Activated naive CD4-positive, alpha-beta T cell treated with anti-CD3 and anti-CD28 coated beads, Interleukin-2, amount 10 ng/mL, durations not matched to agents 7 days and 5 days (primary cell): Measurements from ENCODE around the gene TFCP2.

Experiments used
- CTCF ChIA-PET: fragments of 350-600 bp; sonication (Branson Sonifier 250); formaldehyde crosslinking; loops from one replicate; lab custom pipeline; 2021; ENCODE audit warnings: antibody characterized with exemption; lab: Charles Lee
- DNase-seq: peaks from one replicate; pipeline ENCODE4 v3.0.0-alpha.2; 2020
- H3K27ac Mint-ChIP-seq: one replicate; pipeline ENCODE4 v1.8.0; 2021; ENCODE audit warnings: mild to moderate bottlenecking, moderate library complexity, mixed read lengths
- H3K27me3 Mint-ChIP-seq: one replicate; pipeline ENCODE4 v1.8.0; 2021; ENCODE audit warnings: mild to moderate bottlenecking, mixed read lengths
- H3K36me3 Mint-ChIP-seq: one replicate; pipeline ENCODE4 v1.8.0; 2021; ENCODE audit warnings: mixed read lengths
- H3K4me1 Mint-ChIP-seq: one replicate; pipeline ENCODE4 v1.8.0; 2021; ENCODE audit warnings: mixed read lengths
- H3K4me3 Mint-ChIP-seq: one replicate; pipeline ENCODE4 v1.8.0; 2021; ENCODE audit warnings: mild to moderate bottlenecking, moderate library complexity, mixed read lengths
- H3K9me3 Mint-ChIP-seq: one replicate; pipeline ENCODE4 v1.8.0; 2021; ENCODE audit warnings: mixed read lengths

The TFCP2 gene

GRCh38 chr12:51071663-51072062, 101.3 kb downstream of the TFCP2 start:
- no peak overlapping the region for H3K27ac Mint-ChIP-seq
- no peaks in the 10 kb centered on the region for H3K27me3 Mint-ChIP-seq
- no peaks in the 10 kb centered on the region for H3K9me3 Mint-ChIP-seq
- peaks cover 13% of the 10 kb centered on the region for H3K4me1 Mint-ChIP-seq
- no peak overlapping the region for H3K4me3 Mint-ChIP-seq
- CTCF ChIA-PET, result no interaction called here
- no peak for DNase-seq
- peaks cover 17% of the 10 kb centered on the region for H3K36me3 Mint-ChIP-seq

- Mint-ChIP-seq H3K4me1 (no peaks in the 10 kb centered on the region), H3K36me3 (peaks cover 21% of the 10 kb centered on the region), H3K27ac (no peak overlapping the region), H3K4me3 (no peak overlapping the region), H3K9me3 (no peaks in the 10 kb centered on the region), H3K27me3 (no peaks in the 10 kb centered on the region)
- CTCF ChIA-PET, result no interaction called here
- DNase-seq, result no peak
Measured at GRCh38 chr12:51070004-51070403, 102.9 kb downstream of the TFCP2 start.

GRCh38 chr12:51067771-51068170, 105.2 kb downstream of the TFCP2 start:
- no peaks in the 10 kb centered on the region for H3K27me3 Mint-ChIP-seq
- no peak for DNase-seq
- H3K4me3 Mint-ChIP-seq, result no peak overlapping the region
- no peaks in the 10 kb centered on the region for H3K9me3 Mint-ChIP-seq
- H3K36me3 Mint-ChIP-seq, result peaks cover 20% of the 10 kb centered on the region
- H3K27ac Mint-ChIP-seq, result no peak overlapping the region
- CTCF ChIA-PET, result no interaction called here
- H3K4me1 Mint-ChIP-seq, result no peaks in the 10 kb centered on the region

GRCh38 chr12:51067229-51067628, 105.7 kb downstream of the TFCP2 start:
- no peaks in the 10 kb centered on the region for H3K4me1 Mint-ChIP-seq
- no peak overlapping the region for H3K4me3 Mint-ChIP-seq
- no peak for DNase-seq
- H3K36me3 Mint-ChIP-seq, result peaks cover 26% of the 10 kb centered on the region
- H3K27ac Mint-ChIP-seq, result no peak overlapping the region
- H3K9me3 Mint-ChIP-seq, result no peaks in the 10 kb centered on the region
- H3K27me3 Mint-ChIP-seq, result no peaks in the 10 kb centered on the region
- CTCF ChIA-PET, result no interaction called here

- peaks cover 21% of the 10 kb centered on the region for H3K36me3 Mint-ChIP-seq
- no peaks in the 10 kb centered on the region for H3K27me3 Mint-ChIP-seq
- no peaks in the 10 kb centered on the region for H3K9me3 Mint-ChIP-seq
Measured at GRCh38 chr12:51065530-51065929, 107.4 kb downstream of the TFCP2 start.

GRCh38 chr12:51062631-51063397, 110.1 kb downstream of the TFCP2 start:
- no peaks in the 10 kb centered on the region for H3K27me3 Mint-ChIP-seq
- H3K4me3 Mint-ChIP-seq, result no peak overlapping the region
- CTCF ChIA-PET, result interaction anchor here (1.9 kb wide), 1 partner anchor 190 kb away, joined by 5 read pairs; no protein-coding TSS in a partner anchor
- H3K27ac Mint-ChIP-seq, result no peak overlapping the region
- no peaks in the 10 kb centered on the region for H3K9me3 Mint-ChIP-seq
- peaks cover 32% of the 10 kb centered on the region for H3K36me3 Mint-ChIP-seq
- no peaks in the 10 kb centered on the region for H3K4me1 Mint-ChIP-seq
- DNase-seq, result no peak

More at GRCh38 chr12:51065530-51065929, 107.4 kb downstream of the TFCP2 start:
- no peak for DNase-seq
- H3K4me1 Mint-ChIP-seq, result no peaks in the 10 kb centered on the region
- H3K4me3 Mint-ChIP-seq, result no peak overlapping the region
- CTCF ChIA-PET, result no interaction called here
- H3K27ac Mint-ChIP-seq, result no peak overlapping the region

- Mint-ChIP-seq H3K9me3 (no peaks in the 10 kb centered on the region), H3K4me3 (no peak overlapping the region), H3K27ac (no peak overlapping the region), H3K27me3 (no peaks in the 10 kb centered on the region), H3K36me3 (peaks cover 39% of the 10 kb centered on the region), H3K4me1 (no peaks in the 10 kb centered on the region)
- no peak for DNase-seq
- CTCF ChIA-PET, result no interaction called here
Measured at GRCh38 chr12:51059086-51059485, 113.8 kb downstream of the TFCP2 start.

GRCh38 chr12:51056242-51056641, 116.7 kb downstream of the TFCP2 start:
- peaks cover 43% of the 10 kb centered on the region for H3K36me3 Mint-ChIP-seq

GRCh38 chr12:51055060-51055459, 117.9 kb downstream of the TFCP2 start:
- Mint-ChIP-seq H3K36me3 (peaks cover 42% of the 10 kb centered on the region), H3K27me3 (no peaks in the 10 kb centered on the region), H3K9me3 (no peaks in the 10 kb centered on the region), H3K27ac (no peak overlapping the region), H3K4me3 (no peak overlapping the region), H3K4me1 (peaks cover 10% of the 10 kb centered on the region)
- CTCF ChIA-PET, result no interaction called here
- DNase-seq, result no peak

More at GRCh38 chr12:51056242-51056641, 116.7 kb downstream of the TFCP2 start:
- H3K4me1 Mint-ChIP-seq, result peaks cover 6% of the 10 kb centered on the region
- no peak overlapping the region for H3K27ac Mint-ChIP-seq
- no peaks in the 10 kb centered on the region for H3K9me3 Mint-ChIP-seq
- H3K27me3 Mint-ChIP-seq, result no peaks in the 10 kb centered on the region
- DNase-seq, result no peak
- H3K4me3 Mint-ChIP-seq, result no peak overlapping the region
- CTCF ChIA-PET, result interaction anchor here (1.6 kb wide), 1 partner anchor 197 kb away, joined by 6 read pairs; no protein-coding TSS in a partner anchor

GRCh38 chr12:51051787-51052186, 121.1 kb downstream of the TFCP2 start:
- no peak overlapping the region for H3K27ac Mint-ChIP-seq
- no peak for DNase-seq
- H3K4me1 Mint-ChIP-seq, result peaks cover 33% of the 10 kb centered on the region
- peaks cover 31% of the 10 kb centered on the region for H3K36me3 Mint-ChIP-seq
- CTCF ChIA-PET, result no interaction called here
- H3K27me3 Mint-ChIP-seq, result no peaks in the 10 kb centered on the region
- H3K4me3 Mint-ChIP-seq, result no peak overlapping the region
- H3K9me3 Mint-ChIP-seq, result no peaks in the 10 kb centered on the region

GRCh38 chr12:51049525-51049924, 123.4 kb downstream of the TFCP2 start:
- no peak for DNase-seq
- Mint-ChIP-seq H3K9me3 (no peaks in the 10 kb centered on the region), H3K27ac (peak overlapping the region; percentile 87), H3K36me3 (peaks cover 23% of the 10 kb centered on the region), H3K4me3 (peak overlapping the region; percentile 94), H3K4me1 (peaks cover 36% of the 10 kb centered on the region), H3K27me3 (no peaks in the 10 kb centered on the region)
- CTCF ChIA-PET, result interaction anchor here (0.8 to 2.1 kb wide), 2 partner anchors 26 to 292 kb away, joined by 3 to 6 read pairs; no protein-coding TSS in a partner anchor

- peak overlapping the region; percentile 94 for H3K4me3 Mint-ChIP-seq
- DNase-seq, result peak; percentile 27
- peaks cover 36% of the 10 kb centered on the region for H3K4me1 Mint-ChIP-seq
- no peaks in the 10 kb centered on the region for H3K9me3 Mint-ChIP-seq
- peak overlapping the region; percentile 87 for H3K27ac Mint-ChIP-seq
- CTCF ChIA-PET, result interaction anchor here (0.8 to 2.1 kb wide), 3 partner anchors 27 to 292 kb away, joined by 3 to 6 read pairs (median 3); no protein-coding TSS in a partner anchor
- no peaks in the 10 kb centered on the region for H3K27me3 Mint-ChIP-seq
- peaks cover 16% of the 10 kb centered on the region for H3K36me3 Mint-ChIP-seq
Measured at GRCh38 chr12:51048661-51049251, 124.2 kb downstream of the TFCP2 start.

- no peaks in the 10 kb centered on the region for H3K27me3 Mint-ChIP-seq
- peak within 1 kb of the TSS; percentile 87 for H3K27ac Mint-ChIP-seq
- peak; percentile 95 for DNase-seq
- CTCF ChIA-PET, result interaction anchor here (0.8 to 2.1 kb wide), 8 partner anchors 20 to 296 kb away, joined by 3 to 6 read pairs (median 4); partner anchors contain the start of gene SLC11A2
- peaks cover 12% of the 10 kb centered on the region for H3K36me3 Mint-ChIP-seq
- peak within 1 kb of the TSS; percentile 94 for H3K4me3 Mint-ChIP-seq
- H3K4me1 Mint-ChIP-seq, result peaks cover 36% of the 10 kb centered on the region
- no peaks in the 10 kb centered on the region for H3K9me3 Mint-ChIP-seq
Measured at GRCh38 chr12:51047655-51048540, 125.0 kb downstream of the TFCP2 start, which contains the start of gene LETMD1. Gene LETMD1 (plus strand): TSS chr12:51048327. CDS start chr12:51048357, 30 bp downstream.
